Midbrain (tissue), 1 donor: ENCODE data around the gene PNPLA7.
"Not testable (repeated sequence)": the region's sequence is repeated elsewhere in the genome, so short reads cannot be mapped to it uniquely, and the experiment has no call there.

ENCODE experiments used
- DNase-seq: peaks from one replicate; lab custom pipeline; 2025; lab: John Stamatoyannopoulos, UW

Gene PNPLA7

GRCh38 chr9:137540536-137540935, 9.7 kb downstream of the PNPLA7 start:
- DNase-seq, result no peak

- DNase-seq, result no peak
These were observed 12.1 kb downstream of the PNPLA7 start for GRCh38 chr9:137538058-137538457.

GRCh38 chr9:137536594-137537131, 13.5 kb downstream of the PNPLA7 start:
- DNase-seq, result not testable (repeated sequence)

- DNase-seq, result no peak
These were observed 15.1 kb downstream of the PNPLA7 start for GRCh38 chr9:137535120-137535428.

- peak; percentile 36 for DNase-seq
These were observed 15.7 kb downstream of the PNPLA7 start for GRCh38 chr9:137534256-137535119.

- not testable (repeated sequence) for DNase-seq
These were observed 17.2 kb downstream of the PNPLA7 start for GRCh38 chr9:137532891-137533468.

- DNase-seq, result no peak
These were observed 19.0 kb downstream of the PNPLA7 start for GRCh38 chr9:137531099-137531765.

- DNase-seq, result no peak
These were observed 19.9 kb downstream of the PNPLA7 start for GRCh38 chr9:137530331-137530730.

- DNase-seq, result no peak
These were observed 25.3 kb downstream of the PNPLA7 start for GRCh38 chr9:137524981-137525317.

- no peak for DNase-seq
These were observed 25.8 kb downstream of the PNPLA7 start for GRCh38 chr9:137524161-137524980.

- DNase-seq, result no peak
These were observed 27.3 kb downstream of the PNPLA7 start for GRCh38 chr9:137522746-137523455.

GRCh38 chr9:137521405-137521985, 28.7 kb downstream of the PNPLA7 start:
- DNase-seq, result no peak

- no peak for DNase-seq
These were observed 29.4 kb downstream of the PNPLA7 start for GRCh38 chr9:137520614-137521404.

- DNase-seq, result no peak
These were observed 30.6 kb downstream of the PNPLA7 start for GRCh38 chr9:137519553-137519952.

- DNase-seq, result not testable (repeated sequence)
These were observed 31.3 kb downstream of the PNPLA7 start for GRCh38 chr9:137518661-137519459.

GRCh38 chr9:137516144-137516917, 33.9 kb downstream of the PNPLA7 start:
- no peak for DNase-seq

- no peak for DNase-seq
These were observed 34.9 kb downstream of the PNPLA7 start for GRCh38 chr9:137515338-137515724.

- no peak for DNase-seq
These were observed 35.4 kb downstream of the PNPLA7 start for GRCh38 chr9:137514691-137515337.
